Measurements from ENCODE around the gene AMPD2.
A peak's percentile ranks its signal among the peaks of the same experiment; 100 is the strongest.

The AMPD2 gene

GRCh38 chr1:109636201-109636952, 16.7 kb downstream of the AMPD2 start:
- no peak overlapping the region for H4K12ac ChIP-seq (ENCODE audit: low read depth, low read length)
- H2AFZ ChIP-seq (ENCODE audit: insufficient read depth, low read length, poor library complexity) = peak overlapping the region; percentile 5
- no peak overlapping the region for H3K23ac ChIP-seq (ENCODE audit: low read length)
- no peak overlapping the region for H2AK5ac ChIP-seq (ENCODE audit: low read length)
- H3K27me3 ChIP-seq (ENCODE audit: insufficient read depth, low read length) = no peaks in the 10 kb centered on the region
- no peak overlapping the region for H2BK12ac ChIP-seq (ENCODE audit: low read length)
- no peak overlapping the region for H2BK5ac ChIP-seq (ENCODE audit: low read depth, low read length, poor library complexity)
- H4K91ac ChIP-seq (ENCODE audit: low read depth, low read length) = peak overlapping the region; percentile 8
- peaks cover 4 to 7% of the 10 kb centered on the region in 2 experiments for H3K36me3 ChIP-seq (ENCODE audit: control insufficient read depth in 1 of 2, insufficient read depth in 2 of 2, low read length in 2 of 2)
- H3K4me3 ChIP-seq (ENCODE audit: low read depth, low read length) = no peak overlapping the region
- H3K4me1 ChIP-seq (ENCODE audit: control insufficient read depth in 1 of 2, insufficient read depth in 2 of 2, low read length in 2 of 2) = peaks cover 3 to 9% of the 10 kb centered on the region in 2 experiments
- no peak overlapping the region for H3K4ac ChIP-seq (ENCODE audit: low read depth, low read length)
- WGBS (ENCODE audit: extremely low coverage, insufficient coverage, insufficient read length) = no CpG with 5 or more reads among the region's 9 CpGs
- no peaks in the 10 kb centered on the region for H3K79me1 ChIP-seq (ENCODE audit: low read length)
- H3K18ac ChIP-seq (ENCODE audit: low read length) = no peak overlapping the region
- no peak overlapping the region for H3K9ac ChIP-seq (ENCODE audit: low read length)
- no peak overlapping the region for H3K27ac ChIP-seq (ENCODE audit: low read depth, low read length)
- DNase-seq = no peak
- no peak overlapping the region for H4K8ac ChIP-seq (ENCODE audit: low read depth, low read length)
- no peaks in the 10 kb centered on the region for H3K9me3 ChIP-seq (ENCODE audit: insufficient read depth, low read depth, low read length)
- no peak overlapping the region for H3K4me2 ChIP-seq (ENCODE audit: low read length)
- H2BK120ac ChIP-seq (ENCODE audit: insufficient read depth, low read length, poor library complexity) = no peak overlapping the region
- H3K14ac ChIP-seq (ENCODE audit: low read length) = no peak overlapping the region
- H3K79me2 ChIP-seq (ENCODE audit: control insufficient read depth, insufficient read depth, low read length, poor library complexity) = no peaks in the 10 kb centered on the region

GRCh38 chr1:109637446-109637845, 17.8 kb downstream of the AMPD2 start:
- Histone ChIP-seq H2AFZ (ENCODE audit: insufficient read depth, low read length, poor library complexity) (no peak overlapping the region), H2AK5ac (ENCODE audit: low read length) (no peak overlapping the region), H3K4me2 (ENCODE audit: low read length) (no peak overlapping the region), H2BK120ac (ENCODE audit: insufficient read depth, low read length, poor library complexity) (no peak overlapping the region), H3K9me3 (ENCODE audit: insufficient read depth, low read depth, low read length) (no peaks in the 10 kb centered on the region), H3K27ac (ENCODE audit: low read depth, low read length) (no peak overlapping the region), H3K9ac (ENCODE audit: low read length) (no peak overlapping the region), H3K14ac (ENCODE audit: low read length) (no peak overlapping the region), H2BK5ac (ENCODE audit: low read depth, low read length, poor library complexity) (no peak overlapping the region), H3K79me2 (ENCODE audit: control insufficient read depth, insufficient read depth, low read length, poor library complexity) (no peaks in the 10 kb centered on the region), H3K23ac (ENCODE audit: low read length) (no peak overlapping the region), H3K18ac (ENCODE audit: low read length) (no peak overlapping the region), H3K36me3 (ENCODE audit: control insufficient read depth in 1 of 2, insufficient read depth in 2 of 2, low read length in 2 of 2) (no peaks in the 10 kb centered on the region), H4K8ac (ENCODE audit: low read depth, low read length) (no peak overlapping the region), H3K4ac (ENCODE audit: low read depth, low read length) (no peak overlapping the region), H2BK12ac (ENCODE audit: low read length) (no peak overlapping the region), H3K4me1 (ENCODE audit: control insufficient read depth in 1 of 2, insufficient read depth in 2 of 2, low read length in 2 of 2) (peaks cover 3 to 9% of the 10 kb centered on the region in 2 experiments), H4K91ac (ENCODE audit: low read depth, low read length) (no peak overlapping the region), H3K27me3 (ENCODE audit: insufficient read depth, low read length) (no peaks in the 10 kb centered on the region), H4K12ac (ENCODE audit: low read depth, low read length) (no peak overlapping the region), H3K79me1 (ENCODE audit: low read length) (no peaks in the 10 kb centered on the region), H3K4me3 (ENCODE audit: low read depth, low read length) (no peak overlapping the region)
- WGBS (ENCODE audit: extremely low coverage, insufficient coverage, insufficient read length) = no CpG with 5 or more reads among the region's 7 CpGs
- DNase-seq = no peak

GRCh38 chr1:109639063-109639840, 19.6 kb downstream of the AMPD2 start:
- no CpG with 5 or more reads among the region's 9 CpGs for whole genome bisulfite sequencing (ENCODE audit: extremely low coverage, insufficient coverage, insufficient read length)
- Histone ChIP-seq H3K14ac (ENCODE audit: low read length) (no peak overlapping the region), H3K18ac (ENCODE audit: low read length) (no peak overlapping the region), H3K79me2 (ENCODE audit: control insufficient read depth, insufficient read depth, low read length, poor library complexity) (no peaks in the 10 kb centered on the region), H3K4me1 (ENCODE audit: control insufficient read depth in 1 of 2, insufficient read depth in 2 of 2, low read length in 2 of 2) (peaks cover 6 to 14% of the 10 kb centered on the region in 2 experiments), H3K4me3 (ENCODE audit: low read depth, low read length) (no peak overlapping the region), H2AK5ac (ENCODE audit: low read length) (no peak overlapping the region), H2BK120ac (ENCODE audit: insufficient read depth, low read length, poor library complexity) (no peak overlapping the region), H3K23ac (ENCODE audit: low read length) (no peak overlapping the region), H3K27ac (ENCODE audit: low read depth, low read length) (no peak overlapping the region), H4K91ac (ENCODE audit: low read depth, low read length) (no peak overlapping the region), H3K4me2 (ENCODE audit: low read length) (no peak overlapping the region), H2BK5ac (ENCODE audit: low read depth, low read length, poor library complexity) (no peak overlapping the region), H3K36me3 (ENCODE audit: control insufficient read depth in 1 of 2, insufficient read depth in 2 of 2, low read length in 2 of 2) (no peaks in the 10 kb centered on the region), H3K9me3 (ENCODE audit: insufficient read depth, low read depth, low read length) (no peaks in the 10 kb centered on the region), H2AFZ (ENCODE audit: insufficient read depth, low read length, poor library complexity) (no peak overlapping the region), H2BK12ac (ENCODE audit: low read length) (no peak overlapping the region), H3K4ac (ENCODE audit: low read depth, low read length) (no peak overlapping the region), H3K9ac (ENCODE audit: low read length) (no peak overlapping the region), H4K8ac (ENCODE audit: low read depth, low read length) (no peak overlapping the region), H4K12ac (ENCODE audit: low read depth, low read length) (no peak overlapping the region), H3K79me1 (ENCODE audit: low read length) (peaks cover 3% of the 10 kb centered on the region), H3K27me3 (ENCODE audit: insufficient read depth, low read length) (no peaks in the 10 kb centered on the region)
- no peak for DNase-seq

DNA sequence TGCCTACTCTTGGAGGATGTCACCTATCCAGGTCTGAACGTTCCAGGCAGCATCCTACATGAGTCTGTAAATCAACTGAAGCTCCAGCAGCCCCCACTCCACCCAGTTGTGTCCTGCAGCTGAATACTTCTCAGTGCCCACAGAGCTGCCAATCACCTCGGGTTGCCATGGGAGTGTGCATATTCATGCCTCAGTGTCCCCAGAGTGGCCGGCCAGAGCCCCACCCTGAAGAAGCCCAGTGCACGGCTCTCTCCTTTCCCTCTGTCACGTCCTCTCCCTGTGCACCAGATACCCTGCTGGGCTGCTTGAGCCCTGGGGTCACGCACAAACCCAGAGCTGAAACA, 20.2 kb downstream of the AMPD2 start:
- Histone ChIP-seq H3K27ac (ENCODE audit: low read depth, low read length) (no peak overlapping the region), H4K91ac (ENCODE audit: low read depth, low read length) (no peak overlapping the region), H3K79me1 (ENCODE audit: low read length) (peaks cover 3% of the 10 kb centered on the region), H3K18ac (ENCODE audit: low read length) (no peak overlapping the region), H3K4me1 (ENCODE audit: control insufficient read depth in 1 of 2, insufficient read depth in 2 of 2, low read length in 2 of 2) (peaks cover 6 to 16% of the 10 kb centered on the region in 2 experiments), H3K23ac (ENCODE audit: low read length) (no peak overlapping the region), H2BK12ac (ENCODE audit: low read length) (no peak overlapping the region), H3K4me3 (ENCODE audit: low read depth, low read length) (no peak overlapping the region), H4K8ac (ENCODE audit: low read depth, low read length) (no peak overlapping the region), H2AK5ac (ENCODE audit: low read length) (no peak overlapping the region), H3K36me3 (ENCODE audit: control insufficient read depth in 1 of 2, insufficient read depth in 2 of 2, low read length in 2 of 2) (no peaks in the 10 kb centered on the region), H3K4ac (ENCODE audit: low read depth, low read length) (no peak overlapping the region), H3K27me3 (ENCODE audit: insufficient read depth, low read length) (no peaks in the 10 kb centered on the region), H3K9ac (ENCODE audit: low read length) (no peak overlapping the region), H3K4me2 (ENCODE audit: low read length) (no peak overlapping the region), H4K12ac (ENCODE audit: low read depth, low read length) (no peak overlapping the region), H3K79me2 (ENCODE audit: control insufficient read depth, insufficient read depth, low read length, poor library complexity) (no peaks in the 10 kb centered on the region), H3K9me3 (ENCODE audit: insufficient read depth, low read depth, low read length) (no peaks in the 10 kb centered on the region), H2BK120ac (ENCODE audit: insufficient read depth, low read length, poor library complexity) (no peak overlapping the region), H3K14ac (ENCODE audit: low read length) (no peak overlapping the region), H2BK5ac (ENCODE audit: low read depth, low read length, poor library complexity) (no peak overlapping the region), H2AFZ (ENCODE audit: insufficient read depth, low read length, poor library complexity) (no peak overlapping the region)
- DNase-seq = no peak
- WGBS (ENCODE audit: extremely low coverage, insufficient coverage, insufficient read length) = no CpG with 5 or more reads among the region's 6 CpGs
